Calu3 (cell line): ENCODE measurements around the gene DNM1. TPM values are rescaled to one million over a fixed set of nuclear protein-coding genes. Genes with fewer than 3 reads are reported as not detected.

ENCODE experiments used
- BruUV-seq: library from RNA; stranded (reverse); fragments of 400-500 nt; replicated peaks from 2 replicates; lab custom pipeline; 2021; lab: Mats Ljungman, UMichigan
- CTCF ChIA-PET: fragments of 300-600 bp; sonication (Branson Sonifier 250); formaldehyde crosslinking; loops from one replicate; lab custom pipeline; 2022; ENCODE audit warnings: antibody characterized with exemption; lab: Charles Lee
- DNase-seq: peaks from one replicate; pipeline ENCODE4 v3.0.0; 2022
- H3K27ac Mint-ChIP-seq: one replicate; pipeline ENCODE4 v1.8.0; 2022; ENCODE audit warnings: mixed read lengths; ENCODE audit not compliant: unreplicated experiment
- H3K27me3 Mint-ChIP-seq: one replicate; pipeline ENCODE4 v1.8.0; 2022; ENCODE audit warnings: mixed read lengths; ENCODE audit not compliant: unreplicated experiment
- H3K36me3 Mint-ChIP-seq: one replicate; pipeline ENCODE4 v1.8.0; 2022; ENCODE audit warnings: mild to moderate bottlenecking, moderate library complexity, mixed read lengths; ENCODE audit not compliant: insufficient read depth, unreplicated experiment
- H3K4me1 Mint-ChIP-seq: one replicate; pipeline ENCODE4 v1.8.0; 2022; ENCODE audit warnings: mild to moderate bottlenecking, low read depth, mixed read lengths; ENCODE audit not compliant: unreplicated experiment
- H3K4me3 Mint-ChIP-seq: one replicate; pipeline ENCODE4 v1.8.0; 2022; ENCODE audit warnings: mild to moderate bottlenecking, low read depth, moderate library complexity, mixed read lengths; ENCODE audit not compliant: unreplicated experiment
- H3K9me3 Mint-ChIP-seq: one replicate; pipeline ENCODE4 v1.8.0; 2022; ENCODE audit warnings: low read depth, mixed read lengths; ENCODE audit not compliant: unreplicated experiment
- intact Hi-C: fragments of 100-400 bp; cut with micrococcal nuclease; formaldehyde crosslinking; loops from one replicate; pipeline ENCODE4 v1.10.0; 2022; ENCODE audit not compliant: unreplicated experiment
- total RNA-seq: library from RNA; stranded (reverse); gene quantifications from 2 replicates; pipeline ENCODE4 v1.2.3, GENCODE V29; 2022
- TF ChIP-seq, protein P1 (sequence below): fragments of 200-600 bp; IDR thresholded peaks from one replicate; pipeline ENCODE4 v1.8.0; 2022; ENCODE audit warnings: antibody characterized with exemption; ENCODE audit not compliant: unreplicated experiment

DNM1 gene
- total RNA-seq, 1 experiment from 2014 or later, result 40.0 TPM

DNA sequence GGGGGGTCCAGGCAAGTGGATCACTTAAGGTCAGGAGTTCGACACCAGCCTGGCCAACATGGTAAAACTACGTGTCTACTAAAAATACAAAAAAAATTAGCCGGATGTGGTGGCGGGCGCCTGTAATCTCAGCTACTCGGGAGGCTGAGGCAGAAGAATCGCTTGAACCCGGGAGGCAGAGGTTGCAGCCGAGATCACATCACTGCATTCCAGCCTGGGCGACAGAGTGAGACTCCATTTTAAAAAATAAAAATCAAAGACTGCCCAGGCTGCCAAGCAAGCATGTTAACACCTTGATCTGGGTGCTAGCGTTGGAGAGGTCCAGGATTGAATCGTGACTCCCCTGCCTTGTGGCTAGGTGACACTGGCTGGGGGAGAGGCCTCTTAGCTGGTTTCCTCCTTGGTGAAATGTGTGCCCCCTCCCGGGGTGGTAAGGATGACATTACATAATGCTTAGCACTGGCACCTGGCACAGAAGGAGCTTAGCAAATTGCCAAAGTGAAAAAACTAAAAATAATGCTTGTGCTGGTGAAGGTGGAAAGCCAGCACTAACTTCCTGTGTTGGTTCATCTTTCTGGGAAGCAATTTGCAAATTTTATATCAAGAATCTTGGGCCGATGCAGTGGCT lies 9.6 kb upstream of the DNM1 start:
- peak overlapping the region; percentile 87 for H3K4me3 Mint-ChIP-seq
- no peaks in the 10 kb centered on the region for H3K9me3 Mint-ChIP-seq
- no TSS peak for BruUV-seq
- intact Hi-C loops, result no loop called here
- peaks cover 34% of the 10 kb centered on the region for H3K36me3 Mint-ChIP-seq
- CTCF ChIA-PET, result interaction anchor here (0.6 to 0.9 kb wide), 3 partner anchors 10 to 62 kb away, joined by 3 read pairs; no protein-coding TSS in a partner anchor
- TF ChIP-seq, protein P1, sequence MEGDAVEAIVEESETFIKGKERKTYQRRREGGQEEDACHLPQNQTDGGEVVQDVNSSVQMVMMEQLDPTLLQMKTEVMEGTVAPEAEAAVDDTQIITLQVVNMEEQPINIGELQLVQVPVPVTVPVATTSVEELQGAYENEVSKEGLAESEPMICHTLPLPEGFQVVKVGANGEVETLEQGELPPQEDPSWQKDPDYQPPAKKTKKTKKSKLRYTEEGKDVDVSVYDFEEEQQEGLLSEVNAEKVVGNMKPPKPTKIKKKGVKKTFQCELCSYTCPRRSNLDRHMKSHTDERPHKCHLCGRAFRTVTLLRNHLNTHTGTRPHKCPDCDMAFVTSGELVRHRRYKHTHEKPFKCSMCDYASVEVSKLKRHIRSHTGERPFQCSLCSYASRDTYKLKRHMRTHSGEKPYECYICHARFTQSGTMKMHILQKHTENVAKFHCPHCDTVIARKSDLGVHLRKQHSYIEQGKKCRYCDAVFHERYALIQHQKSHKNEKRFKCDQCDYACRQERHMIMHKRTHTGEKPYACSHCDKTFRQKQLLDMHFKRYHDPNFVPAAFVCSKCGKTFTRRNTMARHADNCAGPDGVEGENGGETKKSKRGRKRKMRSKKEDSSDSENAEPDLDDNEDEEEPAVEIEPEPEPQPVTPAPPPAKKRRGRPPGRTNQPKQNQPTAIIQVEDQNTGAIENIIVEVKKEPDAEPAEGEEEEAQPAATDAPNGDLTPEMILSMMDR, result no peak
- no peaks in the 10 kb centered on the region for H3K4me1 Mint-ChIP-seq
- DNase-seq, result no peak
- peak overlapping the region; percentile 83 for H3K27ac Mint-ChIP-seq
- no peaks in the 10 kb centered on the region for H3K27me3 Mint-ChIP-seq

DNA sequence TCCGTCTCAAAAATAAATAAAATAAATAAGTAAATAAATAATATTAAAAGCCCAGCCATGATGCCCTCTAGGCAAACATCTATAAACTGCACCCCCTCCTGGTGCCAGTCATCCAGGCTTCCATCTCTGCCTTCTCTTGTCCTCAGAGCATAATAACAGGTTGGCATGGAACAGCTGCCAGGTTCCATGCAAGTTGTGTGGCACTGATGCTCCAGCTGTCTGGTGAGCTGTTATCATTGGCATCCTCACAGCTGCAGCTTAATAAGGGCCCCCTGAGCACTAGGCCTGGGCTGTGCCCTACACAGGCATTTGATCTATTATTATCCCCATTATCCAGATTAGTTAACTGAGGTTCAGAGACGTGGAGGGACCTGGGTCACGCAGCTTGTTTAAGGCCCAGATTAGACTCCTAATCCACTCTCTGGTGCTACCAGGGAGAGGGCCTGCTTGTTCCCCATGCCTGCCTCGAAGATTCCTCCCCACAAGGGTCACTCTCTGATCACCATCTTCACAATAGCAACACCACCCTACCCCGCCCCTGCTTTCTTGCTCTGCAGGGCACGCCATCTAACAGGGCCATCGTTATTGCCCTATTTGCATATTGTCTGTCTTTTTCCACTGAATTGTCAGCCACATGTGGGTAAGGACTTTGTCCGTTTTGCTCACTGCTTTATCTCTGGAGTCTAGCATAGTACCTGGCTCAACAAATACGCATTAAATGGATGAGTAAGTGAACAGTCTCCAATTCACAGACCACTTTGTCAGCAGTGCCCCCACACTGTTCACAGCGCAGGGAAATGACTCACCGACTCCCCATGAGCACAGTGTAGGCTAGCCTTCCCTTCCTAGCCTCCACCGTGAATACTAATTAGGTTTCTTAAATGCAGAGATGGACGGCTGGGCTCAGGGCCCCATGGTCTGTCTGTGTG lies 1.5 kb upstream of the DNM1 start:
- DNase-seq, result no peak
- Mint-ChIP-seq H3K9me3 (no peaks in the 10 kb centered on the region), H3K36me3 (peaks cover 21% of the 10 kb centered on the region), H3K4me3 (no peak overlapping the region), H3K27me3 (no peaks in the 10 kb centered on the region), H3K4me1 (peaks cover 8% of the 10 kb centered on the region), H3K27ac (no peak overlapping the region)
- intact Hi-C loops, result no loop called here
- TF ChIP-seq, protein P1, result no peak
- no TSS peak for BruUV-seq
- CTCF ChIA-PET, result no interaction called here

DNA sequence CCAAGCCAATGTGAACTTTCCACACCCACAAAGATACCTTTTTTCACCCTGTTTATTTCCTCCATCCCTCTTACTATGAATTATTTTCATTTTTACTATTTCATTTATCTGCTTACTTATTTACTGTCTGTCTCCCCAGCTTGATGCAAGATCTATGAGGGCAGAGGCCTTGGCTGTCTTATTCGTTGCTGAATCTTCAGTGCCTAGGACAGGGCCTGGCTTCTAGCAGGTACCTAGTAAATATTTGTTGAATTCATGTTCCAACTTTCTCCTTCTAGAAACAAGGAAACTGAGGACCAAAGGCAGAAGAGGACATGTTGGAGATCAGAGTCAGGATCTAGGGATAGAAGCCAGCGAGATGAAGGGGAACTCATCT lies 543 bp upstream of the DNM1 start:
- no peak for DNase-seq
- H3K27me3 Mint-ChIP-seq, result no peaks in the 10 kb centered on the region
- H3K4me1 Mint-ChIP-seq, result peaks cover 14% of the 10 kb centered on the region
- CTCF ChIA-PET, result no interaction called here
- H3K36me3 Mint-ChIP-seq, result peaks cover 27% of the 10 kb centered on the region
- TF ChIP-seq, protein P1, result no peak
- no peaks in the 10 kb centered on the region for H3K9me3 Mint-ChIP-seq
- peak overlapping the region; percentile 82 for H3K4me3 Mint-ChIP-seq
- H3K27ac Mint-ChIP-seq, result no peak overlapping the region
- no TSS peak for BruUV-seq
- intact Hi-C loops, result no loop called here

DNA sequence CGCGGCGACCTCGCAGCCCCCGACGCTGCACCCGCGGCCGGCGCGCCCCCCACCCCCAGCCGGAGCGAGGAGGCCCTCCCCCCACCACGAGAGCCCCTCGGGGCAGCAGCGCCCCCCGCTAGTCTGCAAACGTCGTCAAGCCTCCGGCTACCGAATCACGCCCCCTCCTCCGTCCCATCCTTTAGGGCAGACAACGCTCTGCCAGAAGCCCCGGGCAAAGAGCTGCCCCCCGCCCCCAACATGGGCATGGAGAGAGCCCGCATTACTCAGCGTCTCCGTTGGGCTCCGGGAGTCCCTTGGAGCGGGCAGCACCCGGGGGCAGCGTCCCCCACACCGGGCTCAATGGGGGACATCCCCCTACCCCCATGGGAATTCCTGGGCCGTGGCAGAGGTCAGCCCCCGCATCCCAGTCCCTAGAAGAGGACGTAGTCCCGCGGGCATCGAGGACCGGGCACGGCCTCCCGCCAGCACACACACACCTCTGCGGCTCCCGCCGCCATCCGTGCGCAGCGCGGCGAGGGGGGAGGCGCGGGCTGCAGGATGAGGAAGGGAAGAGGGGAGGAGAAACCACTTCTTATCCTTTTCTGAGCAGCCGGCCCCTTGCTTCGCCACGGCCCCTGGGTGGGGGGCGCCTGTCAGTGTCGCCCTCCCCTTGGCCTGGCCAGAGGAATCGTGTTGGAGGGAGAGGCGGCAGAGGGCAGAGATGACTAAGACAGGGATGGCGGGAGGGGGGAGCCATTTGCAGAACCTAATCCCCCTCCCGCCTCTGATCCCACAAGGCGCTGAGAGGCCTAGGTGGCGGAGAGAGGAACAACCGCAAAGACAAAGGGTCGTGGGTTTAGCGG lies 750 bp downstream of the DNM1 start:
- BruUV-seq, result no TSS peak
- H3K27me3 Mint-ChIP-seq, result no peaks in the 10 kb centered on the region
- peaks cover 27% of the 10 kb centered on the region for H3K36me3 Mint-ChIP-seq
- H3K27ac Mint-ChIP-seq, result no peak overlapping the region
- no peaks in the 10 kb centered on the region for H3K9me3 Mint-ChIP-seq
- peaks cover 14% of the 10 kb centered on the region for H3K4me1 Mint-ChIP-seq
- peak; percentile 40 for DNase-seq
- TF ChIP-seq, protein P1, result no peak
- CTCF ChIA-PET, result no interaction called here
- intact Hi-C loops, result no loop called here
- peak overlapping the region; percentile 82 for H3K4me3 Mint-ChIP-seq
